ENCODE data around the gene APOBEC3B. TPM values are rescaled to one million over a fixed set of nuclear protein-coding genes. Genes with fewer than 3 reads are reported as not detected.
"Not testable (repeated sequence)": the region's sequence is repeated elsewhere in the genome, so short reads cannot be mapped to it uniquely, and the experiment has no call there.

APOBEC3B gene
- total RNA-seq, 1 experiment from 2014 or later: 22.6 TPM

DNA sequence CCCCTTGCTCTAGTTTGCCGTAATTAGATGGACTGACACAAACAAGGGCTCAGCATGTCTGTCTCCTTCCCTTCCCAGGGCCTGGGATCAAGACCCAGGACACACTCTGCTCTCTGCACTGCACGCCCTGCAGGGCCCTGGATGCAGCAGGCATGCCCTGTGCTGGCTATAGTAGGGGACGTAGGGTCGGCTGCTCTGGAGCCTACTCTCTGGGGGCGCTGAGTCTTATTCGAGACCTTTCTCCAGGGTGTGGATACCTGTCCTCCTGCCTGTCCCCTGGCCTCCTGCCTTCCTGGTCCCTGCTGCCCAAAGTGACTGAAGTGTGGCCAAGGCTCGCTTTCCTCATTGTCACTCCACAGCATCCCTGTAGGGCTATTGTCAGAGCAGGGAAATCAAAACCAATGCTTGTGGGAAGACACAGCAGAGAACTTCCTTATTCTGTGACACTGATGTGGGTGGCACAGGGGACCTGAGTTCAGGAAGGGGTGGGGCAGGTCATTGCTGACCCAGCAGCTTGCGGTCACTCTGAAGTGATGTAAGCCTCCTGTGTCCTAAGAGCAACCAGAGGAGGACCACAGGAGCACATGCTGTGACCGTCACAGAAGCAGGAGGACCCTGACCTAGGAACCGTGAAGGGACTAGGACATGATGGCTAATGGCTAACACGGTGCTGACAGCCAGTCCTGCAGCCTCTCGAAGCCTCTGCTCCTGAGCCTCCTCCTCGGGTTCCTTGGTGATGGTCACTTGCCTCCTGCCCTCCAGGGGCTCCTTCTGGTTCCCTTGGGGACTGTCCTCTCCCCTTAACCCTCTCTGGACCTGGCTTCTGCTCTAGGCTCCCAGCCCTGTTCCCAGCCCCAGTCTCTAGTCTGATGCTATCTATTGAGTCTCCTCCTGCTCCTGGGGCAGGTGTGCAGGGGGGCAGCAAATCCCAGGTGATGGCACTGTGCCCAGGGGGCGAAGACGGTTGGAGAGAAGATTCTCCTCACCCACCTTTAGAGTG lies 14.4 kb upstream of the APOBEC3B start:
- DNase-seq (ENCODE audit: low read depth): no peak

DNA sequence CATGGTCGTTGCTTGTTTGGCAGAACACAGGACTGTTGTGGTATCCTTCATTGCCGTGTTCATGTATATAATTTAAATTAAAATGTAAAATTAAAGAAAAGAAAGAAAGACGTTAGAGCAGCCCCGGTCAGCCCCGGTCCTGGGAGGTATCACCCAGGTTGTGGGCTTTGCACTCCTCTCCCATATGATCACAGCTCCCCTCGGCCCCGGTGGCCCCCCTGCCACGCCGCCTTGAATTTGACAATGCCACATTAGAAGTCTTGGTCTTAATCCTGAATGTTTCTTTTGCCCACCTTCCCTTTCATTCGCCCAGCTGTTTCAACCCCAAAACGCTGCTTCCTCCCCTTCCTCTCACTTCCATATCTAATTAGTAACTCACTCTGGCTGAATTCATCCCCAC lies 13.3 kb upstream of the APOBEC3B start:
- no peak for DNase-seq (ENCODE audit: low read depth)

DNA sequence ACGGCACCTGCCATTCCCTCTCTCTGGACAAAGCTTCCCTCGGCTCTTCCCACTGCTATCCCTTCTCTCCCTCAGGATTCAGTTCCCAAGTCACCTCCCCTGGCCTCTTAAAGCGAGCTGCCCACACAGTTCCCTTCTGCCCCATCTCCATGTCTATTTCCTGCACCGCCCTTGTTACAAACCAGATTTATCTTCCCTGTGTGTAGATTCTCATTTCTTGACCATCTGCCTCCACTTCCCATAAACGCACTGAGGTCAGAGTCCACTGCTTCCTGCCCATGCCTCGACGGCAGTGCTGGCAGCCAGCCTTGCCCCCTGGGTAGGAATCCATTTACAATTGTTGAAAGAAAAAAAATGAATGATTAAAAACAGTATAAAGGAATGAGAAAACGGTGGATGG lies 11.6 kb upstream of the APOBEC3B start:
- no peak for DNase-seq (ENCODE audit: low read depth)

DNA sequence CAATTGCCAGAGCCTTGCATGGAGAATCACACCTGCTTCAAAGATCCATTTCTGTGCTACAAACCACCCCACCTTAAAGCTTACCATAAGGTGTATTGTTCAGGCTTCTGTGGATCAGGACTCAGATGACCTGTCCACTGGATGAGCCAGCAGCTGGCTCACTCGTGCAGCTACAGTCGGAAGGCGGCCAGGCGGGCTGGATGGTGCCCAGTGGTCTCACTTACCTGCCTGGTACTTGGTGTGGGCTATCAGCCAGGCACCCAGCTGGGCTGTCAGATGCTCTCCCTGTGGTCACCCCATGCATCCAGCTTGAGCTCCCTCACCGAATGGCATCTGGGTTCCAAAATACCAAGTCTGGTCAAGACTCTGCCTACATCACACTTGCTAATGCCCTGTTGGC lies 10.9 kb upstream of the APOBEC3B start:
- DNase-seq (ENCODE audit: low read depth): no peak

DNA sequence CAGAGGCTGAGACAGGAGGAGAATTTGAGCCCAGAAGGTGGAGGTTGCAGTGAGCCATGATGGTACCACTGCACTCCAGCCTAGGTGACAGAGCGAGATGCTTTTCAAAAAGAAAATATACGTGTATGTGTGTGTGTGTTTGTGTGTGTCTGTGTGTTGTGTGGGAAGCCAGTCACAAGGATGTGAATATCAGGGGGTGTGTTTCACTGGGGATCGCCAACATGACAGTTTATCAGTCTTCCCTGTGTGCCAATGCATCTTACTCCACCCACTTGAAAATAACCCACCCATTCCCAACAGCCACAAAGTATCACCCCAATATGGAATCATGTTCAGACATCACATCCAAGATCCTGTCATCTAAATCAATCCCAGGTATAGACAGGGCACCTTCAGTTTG lies 10.4 kb upstream of the APOBEC3B start:
- no peak for DNase-seq (ENCODE audit: low read depth)

DNA sequence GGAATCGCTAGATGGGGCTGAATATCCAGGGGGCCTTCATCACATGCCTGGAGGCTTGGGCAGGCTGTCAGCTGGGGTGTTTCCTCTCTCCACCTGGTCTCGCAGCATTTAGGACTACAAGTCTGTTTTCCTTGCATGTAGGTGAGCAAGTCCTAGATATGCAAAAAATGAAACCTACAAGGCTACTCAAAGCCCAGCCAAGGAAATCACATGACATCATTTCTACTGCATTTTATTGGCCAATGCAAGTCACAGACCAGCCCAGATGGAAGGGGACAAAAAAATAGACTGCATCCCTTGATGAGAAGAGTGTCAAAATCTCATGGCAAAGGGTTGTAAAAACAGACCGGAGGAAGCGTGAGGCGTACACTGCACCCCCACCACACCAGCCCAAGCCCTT lies 9.6 kb upstream of the APOBEC3B start:
- no peak for DNase-seq (ENCODE audit: low read depth)

DNA sequence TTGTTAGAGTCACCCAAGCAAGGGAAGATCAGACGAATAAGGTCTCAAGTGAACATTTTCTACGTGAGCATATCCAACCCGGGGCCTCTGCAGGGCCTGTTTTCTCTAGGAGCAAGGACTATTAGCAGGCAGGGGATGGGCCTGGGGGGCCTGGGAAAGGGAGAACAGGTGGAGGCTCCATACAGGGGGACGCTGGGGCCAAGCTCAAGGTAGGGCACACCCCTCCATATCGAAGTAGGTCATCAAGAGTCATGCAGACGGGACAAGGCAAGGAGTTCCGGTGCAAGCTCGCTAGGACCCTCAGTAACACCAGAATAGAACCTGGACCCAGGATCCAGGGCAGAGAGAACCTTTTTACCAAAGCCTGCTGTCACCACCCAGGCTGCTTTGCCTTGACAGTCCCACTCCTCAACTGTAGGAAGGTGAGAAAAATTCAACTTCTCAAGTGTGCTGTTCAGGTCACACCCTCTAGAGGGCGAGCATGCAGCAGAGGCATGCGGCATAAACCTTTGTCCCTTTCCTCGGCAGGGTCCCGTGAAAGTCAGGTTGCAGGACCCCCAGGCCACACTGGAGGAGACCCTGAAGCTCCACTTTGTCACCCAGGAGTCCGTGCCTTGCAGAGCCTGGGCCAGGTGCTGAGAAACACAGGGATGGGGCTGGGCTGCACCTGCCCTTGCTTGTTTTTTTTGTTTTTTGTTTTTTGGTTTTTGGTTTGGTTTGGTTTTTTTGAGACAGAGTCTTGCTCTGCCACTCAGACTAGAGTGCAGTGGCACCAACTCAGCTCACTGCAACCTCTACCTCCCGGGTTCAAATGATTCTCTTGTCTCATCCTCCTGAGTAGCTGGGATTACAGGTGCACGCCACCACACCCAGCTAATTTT lies 8.6 kb upstream of the APOBEC3B start:
- no peak for DNase-seq (ENCODE audit: low read depth)

DNA sequence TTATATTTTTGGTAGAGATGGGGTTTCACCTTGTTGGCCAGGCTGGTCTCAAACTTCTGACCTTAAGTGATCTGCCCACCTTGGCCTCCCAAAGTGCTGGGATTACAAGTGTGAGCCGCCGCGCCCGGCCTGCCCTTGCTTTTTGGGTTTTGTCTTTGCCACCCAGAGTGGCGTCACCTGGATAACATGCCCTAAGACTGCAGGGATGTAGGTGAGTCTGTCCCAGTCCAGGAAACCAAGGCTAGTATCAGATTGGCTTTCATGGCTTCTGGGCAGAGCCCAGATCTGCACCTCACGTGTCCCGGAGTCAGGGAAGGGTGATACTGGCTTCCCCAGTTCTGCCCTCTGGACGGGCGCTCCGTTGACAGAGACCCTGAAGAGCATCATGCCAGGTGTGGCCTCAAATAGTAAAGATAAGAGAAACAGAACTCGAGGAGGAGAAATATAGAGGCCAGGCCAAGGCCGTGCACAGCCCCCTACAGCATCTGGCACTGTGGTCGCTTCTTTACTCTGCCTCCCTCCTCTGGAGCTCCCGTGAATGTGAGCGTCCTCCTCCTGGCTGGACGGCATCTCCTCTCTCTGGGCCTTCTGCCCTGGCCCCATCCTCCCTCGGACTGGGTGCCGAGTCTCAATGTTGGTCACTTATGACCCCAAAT lies 7.8 kb upstream of the APOBEC3B start:
- DNase-seq (ENCODE audit: low read depth): no peak

DNA sequence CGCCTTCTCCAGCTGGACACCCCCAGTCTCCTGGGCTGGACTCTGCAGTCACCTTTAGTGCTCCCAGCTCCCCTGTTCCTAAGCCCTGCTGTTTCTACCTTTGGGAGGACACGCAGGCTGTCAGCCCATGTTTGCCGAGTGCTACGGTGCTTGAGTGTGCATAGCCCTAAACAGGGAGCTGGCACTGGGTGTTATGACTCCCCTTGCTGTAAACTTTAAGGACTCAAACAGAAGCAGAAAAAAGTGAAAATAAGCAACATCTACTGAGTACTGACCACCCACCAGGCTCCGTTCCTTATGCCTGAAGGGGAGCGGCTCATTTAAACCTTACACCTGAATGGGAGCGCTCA lies 7.3 kb upstream of the APOBEC3B start:
- no peak for DNase-seq (ENCODE audit: low read depth)

DNA sequence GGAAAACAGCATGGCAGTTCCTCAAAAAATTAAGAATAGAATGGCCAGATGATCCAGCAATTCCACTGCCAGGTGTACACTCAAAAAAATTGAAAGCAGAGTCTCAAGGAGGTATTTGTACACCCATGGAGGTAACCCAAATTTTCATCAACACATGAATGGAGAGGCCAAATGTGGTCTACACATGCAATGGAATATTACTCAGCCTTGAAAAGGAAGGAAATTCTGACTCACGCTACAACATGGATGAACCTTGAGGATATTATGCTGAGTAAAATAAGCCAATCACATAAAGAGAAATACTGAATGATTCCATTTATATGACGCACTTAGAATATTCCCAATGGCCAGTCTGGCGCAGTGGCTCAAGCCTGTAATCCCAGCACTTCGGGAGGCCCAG lies 4.9 kb upstream of the APOBEC3B start:
- DNase-seq (ENCODE audit: low read depth): not testable (repeated sequence)

DNA sequence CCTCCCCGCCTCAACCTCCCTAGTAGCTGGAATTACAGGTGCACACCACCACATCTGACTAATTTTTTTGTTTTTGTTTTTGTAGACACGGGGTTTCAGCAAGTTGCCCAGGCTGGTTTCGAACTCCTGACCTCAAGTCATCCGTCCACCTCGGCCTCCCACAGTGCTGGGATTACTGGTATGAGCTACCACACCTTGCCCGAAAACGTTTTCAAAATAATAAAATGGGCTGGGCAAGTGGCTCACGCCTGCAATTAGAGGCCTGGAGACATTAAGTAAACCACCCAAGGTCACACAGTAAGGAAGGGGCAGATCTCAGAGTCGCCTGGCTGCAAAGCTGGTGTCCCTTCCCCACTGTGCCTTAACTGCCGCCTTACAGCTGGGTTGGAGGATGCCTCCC lies 1.6 kb upstream of the APOBEC3B start:
- DNase-seq (ENCODE audit: low read depth): not testable (repeated sequence)

DNA sequence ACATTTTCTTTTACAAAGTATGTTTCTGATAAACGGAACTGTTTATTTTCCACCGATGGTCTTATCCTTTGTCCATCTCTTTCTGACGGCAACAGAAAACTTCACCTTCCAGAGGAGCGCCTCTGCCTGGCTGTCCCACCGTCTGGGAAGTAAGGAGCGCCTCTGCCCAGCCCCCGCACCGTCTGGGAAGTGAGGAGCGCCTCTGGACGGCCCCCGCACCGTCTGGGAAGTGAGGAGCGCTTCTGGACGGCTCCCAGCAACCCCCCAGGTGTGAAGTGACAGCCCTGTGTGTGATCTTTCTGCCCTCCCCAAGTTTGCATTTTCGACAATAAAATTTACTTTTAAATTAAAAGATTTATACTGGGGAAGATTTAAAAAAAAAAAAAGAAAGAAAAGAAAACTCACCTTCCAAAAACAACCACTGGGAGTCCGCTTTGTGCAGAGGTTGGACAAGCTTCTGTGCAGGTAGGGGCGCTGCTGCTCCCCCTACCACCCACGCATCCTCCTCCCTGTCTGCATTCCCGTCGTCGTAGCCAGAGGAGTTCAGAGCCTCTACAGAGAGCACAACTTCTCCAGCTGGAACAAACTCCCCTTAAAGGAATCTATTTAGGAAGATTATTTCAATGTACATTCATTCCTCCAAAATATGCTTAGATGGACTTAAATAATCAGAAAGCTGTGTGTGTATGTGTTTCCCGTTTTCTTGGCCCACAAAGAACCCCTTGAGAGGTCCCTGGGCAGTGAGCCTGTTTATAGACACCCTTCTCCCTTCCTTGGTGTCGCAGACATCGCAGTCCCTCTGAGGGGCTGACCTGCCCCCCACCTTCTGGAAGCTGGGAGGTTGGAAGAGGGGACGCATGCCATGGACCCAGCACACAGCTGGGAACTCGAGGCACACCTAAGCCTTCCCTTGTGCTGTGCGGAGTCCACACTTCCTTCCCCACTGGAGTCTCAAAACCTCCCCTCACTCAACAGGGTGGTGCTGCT lies 849 bp upstream of the APOBEC3B start:
- peak; percentile 34 for DNase-seq (ENCODE audit: low read depth)

DNA sequence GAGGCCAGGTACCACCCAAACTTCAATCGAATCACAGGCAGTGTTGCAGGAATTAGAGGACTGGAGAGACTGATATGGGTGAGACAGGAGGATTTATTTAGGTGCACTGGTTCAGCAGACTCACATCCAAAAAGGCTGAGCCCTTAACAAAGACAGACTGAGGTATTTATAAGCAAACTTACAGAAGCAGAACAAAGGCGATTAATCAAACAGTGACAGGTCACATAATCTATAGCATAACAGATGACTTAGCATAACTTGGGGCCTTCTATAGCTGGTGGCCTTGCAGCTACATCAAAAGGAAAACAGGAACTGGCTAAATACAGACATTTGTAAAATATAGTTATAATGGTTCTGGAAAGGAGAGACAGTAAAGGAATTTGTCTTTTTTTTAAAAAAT lies 2.1 kb downstream of the APOBEC3B start:
- no peak for DNase-seq (ENCODE audit: low read depth)

DNA sequence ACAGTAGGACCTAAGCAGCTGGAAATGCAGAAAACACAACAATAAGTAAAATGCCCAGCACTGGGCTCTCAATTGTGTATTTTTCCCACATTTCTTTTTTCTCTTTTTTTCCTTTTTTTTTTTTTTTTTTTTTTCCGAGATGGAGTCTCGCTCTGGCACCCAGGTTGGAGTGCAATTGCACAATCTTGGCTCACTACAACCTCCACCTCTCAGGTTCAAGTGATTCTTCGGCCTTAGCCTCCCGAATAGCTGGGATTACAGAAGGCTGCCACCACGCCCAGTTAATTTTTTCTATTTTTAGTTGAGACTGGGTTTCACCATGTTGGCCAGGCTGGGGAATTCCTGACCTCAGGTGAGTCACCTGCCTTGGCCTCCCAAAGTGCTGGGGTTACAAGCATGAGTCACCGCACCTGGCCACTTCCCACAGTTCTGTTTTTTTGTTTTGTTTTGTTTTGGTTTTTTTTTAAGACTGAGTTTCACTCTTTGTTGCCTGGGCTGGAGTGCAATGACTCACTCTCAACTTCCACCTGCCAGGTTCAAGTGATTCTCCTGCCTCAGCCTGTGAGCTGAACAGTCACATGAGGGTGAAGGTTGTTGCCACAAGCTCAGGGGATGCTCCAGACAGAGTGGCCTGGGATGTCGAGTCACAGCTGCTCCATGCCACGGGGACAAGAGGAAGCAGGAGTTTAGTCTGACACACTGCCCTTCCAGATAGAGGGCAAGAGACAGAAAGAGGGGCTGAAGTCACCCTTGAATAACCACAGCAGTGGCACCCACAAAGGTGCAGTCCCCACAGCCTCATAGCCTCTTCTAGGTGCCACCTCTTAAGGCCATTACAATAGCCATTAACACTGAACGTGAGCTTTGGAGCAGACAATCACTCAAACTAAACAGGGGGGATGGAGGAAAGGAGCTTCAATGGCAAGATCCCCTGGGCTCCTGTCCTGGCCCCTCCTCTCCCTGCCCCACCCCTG lies 2.9 kb downstream of the APOBEC3B start:
- peak; percentile 91 for DNase-seq (ENCODE audit: low read depth)

DNA sequence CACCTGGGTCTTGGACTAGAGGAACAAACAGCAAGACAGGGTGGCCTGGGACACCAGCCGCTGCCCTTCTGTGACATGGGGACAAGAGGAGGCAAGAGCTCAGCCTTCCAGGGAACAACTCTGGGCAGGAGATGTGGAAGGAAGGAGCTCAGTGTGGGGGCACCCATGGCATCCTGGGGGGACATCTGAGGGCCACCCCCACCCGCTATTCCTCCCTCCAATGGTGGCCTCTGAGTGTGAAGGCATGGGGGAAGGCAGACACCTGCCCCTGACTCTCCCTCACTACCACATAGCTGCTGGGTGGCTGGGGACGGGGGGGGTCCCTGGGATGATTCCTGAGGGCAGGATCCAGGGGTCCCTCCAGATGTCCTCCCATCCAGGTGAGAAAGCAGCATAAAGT lies 4.5 kb downstream of the APOBEC3B start:
- DNase-seq (ENCODE audit: low read depth): no peak

DNA sequence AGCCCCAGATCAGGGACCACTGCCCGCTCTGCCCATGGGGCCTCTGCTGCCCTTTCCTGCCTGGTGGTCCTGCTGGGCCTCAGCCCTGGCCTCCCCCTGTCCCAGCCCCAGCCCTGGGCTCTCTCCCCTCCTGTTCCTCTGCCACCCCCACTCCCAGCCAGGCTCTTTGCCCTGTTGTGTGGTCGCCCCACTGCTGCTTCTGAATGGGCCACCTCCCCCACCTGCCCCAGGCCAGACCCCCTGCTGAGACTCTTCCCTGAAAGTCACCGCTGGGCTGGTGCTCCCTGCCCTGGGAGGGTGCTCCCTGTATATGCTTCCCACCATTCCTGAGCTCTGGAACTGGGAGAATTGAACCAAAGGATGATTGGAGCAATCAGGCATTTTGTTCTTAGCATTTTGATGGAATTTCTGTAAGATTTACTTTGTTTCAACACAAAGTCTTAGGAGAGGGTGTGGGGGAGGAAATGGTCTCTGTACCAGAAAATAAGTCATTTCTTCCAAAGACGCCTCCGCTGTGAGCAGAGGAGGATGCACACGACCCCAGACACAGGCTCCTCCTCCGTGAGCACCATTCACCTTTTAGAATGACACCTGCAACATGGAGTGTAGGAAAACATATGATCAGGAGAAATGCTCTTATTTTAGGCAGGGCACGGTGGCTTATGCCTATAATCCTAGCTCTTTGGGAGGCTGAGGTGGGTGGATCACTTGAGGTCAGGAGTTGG lies 5.2 kb downstream of the APOBEC3B start:
- no peak for DNase-seq (ENCODE audit: low read depth)

DNA sequence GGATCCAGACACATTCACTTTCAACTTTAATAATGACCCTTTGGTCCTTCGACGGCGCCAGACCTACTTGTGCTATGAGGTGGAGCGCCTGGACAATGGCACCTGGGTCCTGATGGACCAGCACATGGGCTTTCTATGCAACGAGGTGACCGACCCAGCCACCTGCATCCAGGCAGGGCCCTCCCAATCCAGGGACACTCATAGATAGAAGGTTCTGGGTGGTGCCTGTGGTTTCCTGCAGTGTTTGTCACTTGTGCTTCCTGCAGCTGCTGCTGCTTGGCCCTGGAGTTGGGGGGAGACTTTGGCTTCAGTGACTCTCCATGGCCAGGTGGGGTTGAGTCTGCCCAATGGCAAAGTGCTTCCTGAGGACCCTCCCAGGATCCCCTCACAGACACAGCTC lies 7.3 kb downstream of the APOBEC3B start:
- DNase-seq (ENCODE audit: low read depth): no peak

DNA sequence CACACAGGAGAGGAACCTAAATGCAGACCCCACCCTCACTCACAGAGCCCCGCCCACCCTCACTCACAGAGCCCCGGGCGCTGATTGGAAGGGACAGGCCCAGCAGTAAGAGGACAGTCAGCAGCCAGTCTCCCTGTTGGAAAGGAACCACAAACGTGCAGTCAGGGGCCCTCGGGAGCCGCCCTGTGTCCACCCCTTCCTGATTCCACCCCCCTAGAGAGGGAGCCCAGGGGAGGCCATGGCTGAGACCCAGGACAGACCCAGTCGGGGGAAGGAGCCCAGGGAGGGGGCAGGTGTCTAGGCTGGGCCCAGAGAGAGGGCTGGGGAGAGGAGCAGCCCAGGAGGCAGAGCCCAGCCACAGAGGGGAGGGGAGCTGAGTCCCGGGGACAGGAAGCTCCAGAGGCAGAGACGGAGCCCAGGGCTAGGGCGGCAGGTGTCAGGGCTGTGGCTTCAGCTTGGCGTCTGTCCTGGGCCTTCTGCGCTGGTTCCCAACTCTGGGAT lies 10.8 kb downstream of the APOBEC3B start:
- DNase-seq (ENCODE audit: low read depth): not testable (repeated sequence)

DNA sequence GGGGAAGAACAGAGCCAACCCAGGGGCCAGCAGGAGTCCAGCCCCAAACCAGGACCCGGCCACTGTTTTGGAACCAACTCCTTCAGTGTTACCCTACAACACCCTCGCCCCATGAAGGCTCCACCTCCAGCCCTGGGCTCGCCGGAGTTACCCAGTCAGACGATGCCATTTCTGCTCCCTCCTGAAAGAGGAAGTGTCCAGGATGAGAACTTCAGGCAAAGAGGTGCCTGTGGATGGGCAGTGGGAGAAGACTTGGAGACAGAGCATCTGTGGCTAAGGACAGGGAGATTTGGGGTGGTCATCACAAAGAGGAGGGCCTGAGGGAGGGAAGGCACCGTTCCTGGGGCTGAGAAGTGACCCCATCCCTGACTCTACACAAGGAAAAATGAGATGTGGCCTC lies 14.0 kb downstream of the APOBEC3B start:
- no peak for DNase-seq (ENCODE audit: low read depth)

All from M059J (cell line).